CD4-positive, alpha-beta T cell treated with Interleukin-6 at 100 ng/mL for 8 hours (primary cell): ENCODE results near the gene CBX6.
"Not testable (repeated sequence)": the region's sequence is repeated elsewhere in the genome, so short reads cannot be mapped to it uniquely, and the experiment has no call there.

Source experiments
- DNase-seq: peaks from one replicate; pipeline ENCODE4 v3.0.0-alpha.2; 2020; ENCODE audit warnings: mixed read lengths, low spot score

CBX6 gene

DNA sequence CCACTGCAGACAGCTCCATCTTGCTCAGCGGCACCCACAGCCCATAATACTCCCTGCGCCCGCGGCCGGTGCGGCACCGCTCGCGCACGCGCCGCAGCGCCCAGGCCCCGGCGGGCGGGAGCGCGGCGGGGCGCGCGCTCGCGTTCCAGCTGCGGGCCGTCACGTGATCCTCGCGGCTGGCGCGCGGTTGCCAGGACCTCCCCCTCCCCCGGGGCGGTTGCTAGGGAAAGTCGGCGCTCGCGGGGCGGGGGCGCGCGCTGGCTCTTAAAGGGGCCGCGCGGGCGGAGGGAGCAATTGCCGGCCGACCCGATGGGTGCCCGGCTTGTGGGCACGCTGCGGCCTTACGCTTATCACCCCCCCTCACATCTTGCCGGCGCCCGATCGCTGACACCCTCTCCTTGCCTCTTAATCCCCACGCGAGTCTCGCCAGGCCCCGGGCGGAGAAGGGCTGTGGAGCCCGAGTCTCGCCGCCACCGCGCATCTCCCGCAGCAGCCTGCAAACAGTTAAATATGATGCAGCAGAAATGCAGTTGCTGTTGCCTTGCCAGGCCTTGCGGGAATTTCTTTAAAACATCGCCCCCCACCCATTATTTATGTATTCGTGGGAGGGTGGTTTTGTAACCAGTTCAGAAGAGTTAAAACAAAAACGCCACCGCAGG is at the start of gene CBX6:
Gene CBX6, minus strand, starts transcription at position 45 of the 659 bp plus-strand sequence. Its CDS starts 26 bp downstream, at position 19.
- peak; percentile 92 for DNase-seq

DNA sequence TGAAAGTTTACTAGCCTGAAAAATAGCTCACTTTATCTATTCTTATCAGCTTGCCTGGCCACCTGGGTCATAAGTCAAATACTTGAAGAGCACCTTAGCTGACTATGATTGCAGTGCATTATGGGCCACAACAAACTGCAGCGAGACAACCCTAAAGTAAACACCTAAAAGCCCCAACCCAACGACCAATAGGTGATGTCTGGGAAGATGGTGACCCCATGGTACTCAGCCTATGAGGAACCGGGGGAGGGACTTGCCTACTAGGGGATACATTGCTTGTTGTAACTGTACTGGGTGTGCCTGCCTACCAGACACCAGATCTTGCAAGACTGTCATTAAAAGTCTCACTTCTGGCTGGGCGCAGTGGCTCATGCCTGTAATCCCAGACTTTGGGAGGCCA is 49.8 kb upstream of the CBX6 start:
- no peak for DNase-seq

DNA sequence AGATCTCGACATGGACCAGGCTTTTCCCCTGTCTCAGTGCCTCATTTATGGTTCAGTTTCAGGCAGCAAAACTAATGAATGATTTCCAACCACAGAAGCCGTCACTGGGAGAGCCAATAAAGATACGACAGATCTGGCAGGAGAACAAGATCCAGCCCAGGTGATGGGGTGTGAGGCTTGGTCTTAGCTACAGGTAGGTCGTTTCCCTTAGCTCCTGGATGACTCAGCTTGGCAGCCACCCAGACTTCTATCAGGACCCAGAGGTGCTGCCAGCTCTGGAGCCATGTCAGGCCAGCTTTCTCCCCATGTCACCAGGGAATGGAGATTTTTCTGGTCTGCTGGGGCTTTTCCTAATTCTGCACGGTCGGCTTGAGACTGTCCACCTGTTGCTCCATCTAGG is 49.1 kb upstream of the CBX6 start:
- DNase-seq = no peak

DNA sequence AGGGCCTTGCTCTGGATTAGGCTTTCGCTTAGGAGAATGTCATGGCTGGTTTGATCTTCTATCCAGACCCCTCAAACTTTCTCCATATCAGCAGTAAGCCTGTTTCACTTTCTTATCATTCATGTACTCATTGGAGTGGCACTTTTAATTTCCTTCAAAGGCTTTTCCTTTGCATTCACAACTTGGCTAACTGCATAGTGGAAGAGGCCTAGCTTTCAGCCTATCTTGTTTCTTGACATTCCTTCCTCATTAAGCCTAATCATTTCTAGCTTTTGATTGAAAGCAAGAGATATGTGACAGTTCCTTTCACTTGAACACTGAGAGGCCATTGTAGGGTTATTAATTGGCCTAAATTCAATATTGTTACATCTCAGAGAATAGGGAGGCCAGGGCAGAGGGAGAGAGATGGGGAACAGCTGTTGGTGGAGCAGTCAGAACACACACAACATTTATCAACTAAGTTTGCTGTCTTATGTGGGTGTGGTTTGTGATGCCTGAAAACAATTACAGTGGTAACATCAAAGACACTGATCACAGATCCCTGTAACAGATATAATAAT is 47.7 kb upstream of the CBX6 start:
- no peak for DNase-seq

DNA sequence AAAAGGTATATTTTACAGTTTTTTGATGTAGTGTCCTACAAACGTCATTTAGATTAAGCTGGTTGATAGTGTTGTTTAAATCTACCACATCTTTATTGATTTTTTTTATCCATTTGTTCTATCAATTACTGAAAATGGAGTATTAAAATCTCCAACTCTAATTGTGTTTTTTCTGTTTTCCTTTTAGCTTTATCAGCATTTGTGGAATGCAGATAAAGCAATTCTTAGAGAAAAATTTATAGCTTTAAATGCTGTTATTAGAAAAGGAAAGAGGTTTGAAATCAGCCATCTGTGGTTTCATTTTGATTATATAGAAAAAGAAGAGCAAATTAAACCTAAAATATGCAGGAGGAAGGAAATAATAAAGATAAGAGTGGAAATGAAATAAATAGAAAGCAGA is 39.4 kb upstream of the CBX6 start:
- no peak for DNase-seq

DNA sequence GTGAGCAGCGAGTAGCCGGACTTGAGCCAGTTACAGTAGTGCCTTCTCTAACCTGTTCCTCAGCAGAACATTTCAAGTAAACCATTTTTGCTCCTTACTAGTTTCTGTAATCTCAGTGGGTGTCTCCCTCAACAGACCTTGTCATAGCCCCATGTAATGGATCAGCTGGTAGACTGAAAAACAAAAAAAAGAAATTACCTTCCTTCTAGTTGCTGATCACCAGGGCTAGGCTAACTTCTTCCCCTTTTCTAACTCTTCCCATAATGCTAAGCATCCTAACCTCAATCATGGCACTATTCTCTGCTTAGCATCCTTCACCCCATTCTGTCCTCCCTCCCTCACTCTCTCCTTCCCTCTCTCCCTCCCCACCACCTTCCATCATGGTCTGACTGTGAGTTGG is 35.8 kb upstream of the CBX6 start:
- DNase-seq = no peak

DNA sequence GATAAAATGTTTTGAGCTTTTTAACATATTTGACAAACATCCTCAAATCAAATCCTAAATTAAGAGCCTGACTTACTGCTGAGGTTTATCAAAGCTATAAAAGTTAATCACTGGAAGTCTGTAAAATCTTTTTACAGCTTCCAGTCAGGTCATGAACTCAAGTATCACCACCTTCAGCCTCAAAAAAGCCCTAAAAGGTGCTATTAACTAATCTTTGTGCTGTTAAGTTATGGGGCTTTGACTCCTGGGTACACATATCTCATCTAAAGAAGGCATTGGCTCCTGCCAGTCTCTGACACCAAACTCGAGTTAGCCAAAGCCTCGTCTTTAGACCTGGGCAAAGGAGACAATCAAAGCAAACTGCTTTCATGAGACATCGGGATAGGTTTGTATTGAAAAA is 34.0 kb upstream of the CBX6 start:
- DNase-seq = no peak

DNA sequence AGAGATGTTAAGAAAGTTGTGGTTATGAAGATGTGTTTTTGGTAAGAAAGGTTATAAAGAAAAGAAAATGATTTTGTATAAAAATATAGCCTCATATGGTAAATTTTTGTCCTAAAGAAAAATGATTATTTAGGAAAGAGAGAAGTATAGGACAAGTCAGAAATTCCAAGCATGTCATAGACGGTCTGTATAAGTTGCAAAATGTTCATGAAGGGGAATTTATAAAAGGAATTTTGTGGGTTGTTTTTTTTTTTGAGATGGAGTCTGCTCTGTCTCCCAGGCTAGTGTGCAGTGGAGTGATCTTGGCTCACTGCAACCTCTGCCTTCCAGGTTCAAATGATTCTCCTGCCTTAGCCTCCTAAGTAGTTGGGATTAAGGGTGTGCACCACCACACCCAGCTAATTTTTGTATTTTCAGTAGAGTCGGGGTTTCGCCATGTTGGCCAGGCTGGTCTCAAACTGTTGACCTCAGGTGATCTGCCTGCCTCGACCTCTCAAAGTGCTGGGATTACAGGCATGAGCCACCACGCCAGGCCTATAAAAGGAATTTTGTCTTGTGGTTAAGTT is 32.1 kb upstream of the CBX6 start:
- DNase-seq = not testable (repeated sequence)

DNA sequence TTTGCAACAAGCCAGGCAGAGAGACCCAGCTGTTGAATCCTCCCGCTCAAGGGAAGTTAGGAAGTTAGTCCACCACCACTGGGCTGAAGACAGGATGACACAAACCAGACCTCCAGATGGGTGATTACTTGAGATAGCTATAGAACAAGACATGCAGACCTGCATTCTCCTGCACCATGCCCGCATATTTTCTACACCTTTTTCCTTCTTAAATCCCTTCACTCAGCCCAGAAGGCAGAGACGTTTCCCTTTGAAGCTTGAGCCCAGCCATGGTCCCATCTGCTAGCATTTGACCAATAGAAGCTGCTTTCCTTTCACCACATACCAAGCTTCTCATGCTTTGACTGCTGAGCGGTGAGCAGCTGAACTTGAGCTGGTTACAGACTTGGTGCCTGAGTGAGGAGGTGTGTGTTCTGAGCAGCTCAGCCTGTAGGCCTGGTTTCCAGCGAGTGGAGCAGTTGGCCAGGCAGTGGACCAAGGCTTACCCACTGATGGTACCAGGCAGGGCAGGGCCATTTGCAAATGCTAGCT is 29.2 kb upstream of the CBX6 start:
- no peak for DNase-seq

DNA sequence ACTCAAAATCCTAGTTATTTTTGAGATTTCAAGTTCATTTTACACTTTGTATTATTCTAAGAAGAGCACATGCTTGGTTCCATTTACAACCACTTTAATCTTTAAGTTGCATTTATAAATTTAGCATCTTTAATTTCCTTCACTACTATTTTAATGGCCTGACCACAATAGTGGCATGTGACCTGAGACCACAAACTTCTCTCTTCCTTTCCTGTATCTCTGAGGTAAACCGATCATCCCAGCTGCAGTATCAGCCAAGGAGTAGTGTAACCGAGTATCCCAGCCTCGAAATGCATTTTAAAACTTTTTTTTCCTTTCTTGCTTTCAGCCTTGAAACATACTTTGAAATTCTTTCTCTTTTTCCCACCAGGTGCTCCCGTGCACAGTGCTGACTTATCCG is 28.7 kb upstream of the CBX6 start:
- no peak for DNase-seq

DNA sequence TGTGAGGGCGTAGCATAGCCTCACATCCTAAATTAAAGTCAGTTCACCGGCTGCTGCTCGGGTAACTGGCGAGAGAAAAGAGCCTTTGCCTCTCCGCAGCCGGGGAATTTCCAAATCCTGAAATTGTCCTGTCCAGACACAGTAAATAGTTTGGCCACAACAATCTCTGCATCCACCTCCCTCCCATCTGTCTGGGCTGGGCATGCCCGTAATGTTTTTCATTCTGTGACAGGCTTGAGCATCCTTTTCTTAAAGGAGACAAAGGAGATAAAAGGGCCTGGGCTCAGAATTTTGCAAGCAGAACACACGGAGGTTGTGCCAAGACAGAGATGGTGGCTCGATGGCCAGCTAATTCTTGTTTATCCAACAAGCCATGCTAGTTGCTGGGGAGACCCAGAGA is 19.2 kb upstream of the CBX6 start:
- DNase-seq = no peak

DNA sequence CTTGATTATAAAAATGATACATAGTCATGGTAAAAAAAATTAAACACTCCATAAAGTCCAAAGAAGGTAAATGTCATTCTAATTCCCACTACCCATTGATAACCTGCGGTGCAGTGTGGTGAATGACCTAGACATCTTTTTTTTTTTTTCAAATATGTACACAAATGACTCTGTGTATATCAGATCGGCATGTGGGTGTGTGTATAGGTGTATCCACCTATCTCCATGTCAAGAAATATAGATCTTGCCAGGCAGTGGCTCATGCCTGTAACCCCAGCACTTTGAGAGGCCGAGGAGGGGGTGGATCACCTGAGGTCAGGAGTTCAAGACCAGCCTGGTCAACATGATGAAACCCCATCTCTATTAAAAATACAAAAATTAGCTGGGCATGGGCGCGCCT is 18.4 kb upstream of the CBX6 start:
- DNase-seq = no peak

DNA sequence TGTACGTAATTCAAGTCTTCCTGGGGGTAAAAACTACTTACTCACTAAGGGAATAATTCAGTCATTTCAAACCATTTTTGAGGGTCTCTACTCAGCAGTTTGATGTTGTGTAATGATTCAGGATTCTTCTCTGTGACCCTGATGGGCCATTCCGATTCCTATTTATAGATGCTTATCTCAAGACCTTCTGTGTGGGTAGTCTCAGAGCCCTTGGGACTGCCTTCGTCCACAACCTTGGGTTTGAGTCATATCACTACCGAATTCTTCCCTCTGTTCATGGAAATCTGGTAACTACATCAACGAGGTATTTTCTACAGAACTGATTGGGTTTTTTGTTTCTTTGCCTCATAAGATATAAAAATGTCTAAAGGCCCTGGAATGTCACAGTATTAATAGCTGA is 14.3 kb upstream of the CBX6 start:
- no peak for DNase-seq

DNA sequence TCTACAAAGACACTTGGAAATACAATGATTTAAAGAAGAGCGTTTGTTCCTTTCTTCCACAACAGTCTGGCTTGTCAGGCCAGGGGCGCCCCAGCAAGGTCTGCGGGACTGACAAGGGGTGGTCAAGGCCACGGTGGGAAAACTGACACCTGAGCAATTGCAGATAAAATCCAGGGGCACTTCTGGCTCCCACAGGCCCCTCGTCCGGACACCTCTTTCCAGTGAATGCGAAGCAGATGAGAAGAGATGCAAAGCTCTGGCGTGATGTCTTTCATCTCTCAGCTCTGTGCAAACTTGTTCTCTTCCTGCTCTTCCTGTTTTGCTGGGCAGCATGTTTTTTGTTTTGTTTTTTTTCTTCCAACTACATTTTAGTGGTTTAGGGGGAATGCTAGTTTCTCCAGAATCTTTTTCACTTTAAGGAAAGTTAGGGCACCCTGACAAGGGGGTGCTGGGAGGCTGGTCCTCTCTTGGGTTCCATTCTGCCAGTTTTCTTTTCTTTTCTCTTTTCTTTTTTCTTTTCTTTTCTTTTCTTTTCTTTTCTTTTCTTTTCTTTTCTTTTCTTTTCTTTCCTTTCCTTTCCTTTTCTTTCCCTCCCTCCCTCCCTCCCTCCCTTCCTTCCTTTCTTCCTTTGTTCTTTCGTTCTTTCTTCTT is 11.1 kb upstream of the CBX6 start:
- no peak for DNase-seq

DNA sequence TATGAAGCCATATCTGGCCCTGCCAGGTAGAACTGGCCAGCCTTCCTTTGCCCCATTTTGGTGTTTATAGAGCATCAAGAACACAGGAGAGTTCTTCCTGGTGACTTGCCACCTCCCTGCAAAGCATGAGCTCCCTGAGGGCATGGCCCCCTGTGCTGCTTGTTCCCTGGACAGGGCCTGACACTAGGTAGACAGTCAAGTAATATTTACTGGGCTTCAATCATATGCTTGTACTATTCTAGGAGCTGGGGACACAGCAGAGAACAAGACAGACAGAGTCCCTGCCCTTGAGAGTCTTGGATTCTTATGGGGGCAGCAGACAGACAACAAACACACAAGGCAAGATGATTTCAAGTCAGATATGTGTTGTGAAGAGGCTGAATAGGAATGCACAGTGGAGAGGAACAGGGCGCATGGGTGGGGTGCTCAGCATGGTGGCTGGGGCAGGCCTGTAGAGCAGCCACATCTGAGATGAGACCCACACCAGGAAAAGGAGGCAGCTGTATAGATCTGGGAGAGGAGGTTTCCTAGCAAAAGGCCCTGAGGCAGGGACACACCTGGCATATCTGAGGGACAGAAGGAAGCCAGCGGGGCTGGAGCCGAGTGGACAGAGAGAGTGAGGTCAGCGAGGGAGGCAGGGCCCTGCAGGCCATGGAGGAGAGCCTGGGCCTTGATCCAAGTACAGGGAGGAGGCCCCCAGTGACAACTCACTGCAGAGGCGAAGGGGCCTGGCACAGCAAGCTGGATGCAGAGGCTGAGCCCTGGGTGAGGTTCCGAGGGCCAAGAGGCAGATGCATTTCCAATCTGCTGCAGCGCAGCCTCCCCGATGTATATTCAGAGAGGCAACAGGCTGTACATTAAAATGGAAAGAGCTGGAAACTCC is 10.2 kb upstream of the CBX6 start:
- no peak for DNase-seq

DNA sequence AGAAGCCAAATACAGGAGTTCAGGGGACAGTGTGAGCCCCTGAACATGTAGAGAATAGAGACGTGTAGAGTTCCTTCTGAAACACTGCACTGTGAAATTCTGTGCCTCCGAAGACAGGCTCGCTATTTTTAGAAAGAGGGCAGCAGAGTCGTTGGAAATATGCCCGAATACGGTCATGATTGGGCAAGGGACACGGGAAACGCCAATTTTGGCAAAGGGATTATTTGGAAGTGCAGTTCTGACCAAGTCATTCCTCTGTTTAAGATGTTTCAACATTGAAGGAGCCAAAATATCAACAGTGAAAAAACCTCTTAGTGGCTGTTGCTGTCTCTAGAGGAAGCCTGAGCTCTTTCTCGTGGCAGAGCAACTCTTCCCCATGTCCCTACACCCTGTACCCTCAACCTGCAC is 9.5 kb upstream of the CBX6 start:
- no peak for DNase-seq

DNA sequence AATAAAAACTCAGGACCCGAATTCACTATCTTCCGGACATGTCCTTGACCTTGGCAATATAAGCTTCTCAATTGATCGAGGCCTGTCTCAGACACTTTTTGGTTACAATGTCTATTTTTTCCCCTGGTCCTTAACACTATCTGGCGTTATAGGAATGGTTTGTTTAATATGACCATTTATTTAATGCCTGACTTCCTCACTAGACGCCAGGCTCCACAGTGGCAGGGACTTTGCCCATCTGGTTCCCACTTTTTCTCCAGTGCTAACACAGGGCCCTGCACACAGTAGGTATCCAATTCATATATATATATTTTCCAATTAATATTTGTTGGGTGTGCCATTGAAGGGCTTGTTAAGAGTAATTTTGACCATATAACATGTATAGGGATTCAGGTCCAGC is 7.9 kb upstream of the CBX6 start:
- no peak for DNase-seq

DNA sequence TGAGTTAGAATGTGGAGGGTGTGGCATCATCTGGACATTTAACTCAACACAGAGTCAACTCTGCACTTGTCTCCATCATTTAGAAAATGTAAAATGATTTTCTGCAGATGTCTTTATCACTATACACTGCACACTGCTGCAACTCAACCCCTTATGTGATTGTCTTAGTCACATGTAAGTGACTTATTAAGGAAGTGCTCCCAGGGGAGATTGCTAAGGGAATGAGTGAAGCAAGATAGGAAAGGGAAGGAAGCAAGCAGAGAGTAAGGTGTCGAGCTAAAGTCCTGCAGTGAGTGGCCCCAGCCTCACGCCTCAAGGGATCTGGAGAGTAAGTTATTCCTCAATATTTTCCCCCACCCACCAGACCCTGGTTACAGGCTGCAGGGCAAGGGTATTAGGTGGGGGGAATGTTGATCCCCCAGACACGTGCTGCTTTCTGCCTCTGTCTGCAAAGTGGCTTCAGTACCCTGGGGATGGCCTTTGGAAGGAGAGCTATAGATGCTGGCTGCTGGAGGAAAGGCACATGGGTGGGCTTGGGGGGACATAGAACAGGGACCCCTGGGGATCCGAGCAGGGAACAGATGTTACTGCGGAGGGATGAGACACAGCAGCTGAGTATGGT is 7.2 kb upstream of the CBX6 start:
- no peak for DNase-seq

DNA sequence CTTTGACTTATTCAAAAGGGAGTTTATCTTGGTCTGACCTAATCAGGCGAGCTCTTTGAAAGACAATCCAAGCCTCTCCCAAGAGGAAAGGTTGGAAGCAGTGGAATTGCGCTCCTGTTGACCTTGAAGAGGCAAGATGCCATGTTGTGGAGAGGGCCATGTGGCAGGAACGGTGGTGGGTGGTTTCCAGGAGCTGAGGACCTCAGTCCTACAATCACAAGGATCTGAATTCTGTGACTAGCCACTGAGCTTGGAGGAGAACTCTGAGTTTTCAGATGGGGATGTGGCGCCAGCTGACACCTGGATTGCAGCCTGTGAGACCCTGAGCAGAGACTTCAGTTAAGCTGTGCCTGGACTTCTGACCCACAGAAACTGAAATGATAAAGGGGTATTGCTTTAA is 6.0 kb upstream of the CBX6 start:
- DNase-seq = no peak

DNA sequence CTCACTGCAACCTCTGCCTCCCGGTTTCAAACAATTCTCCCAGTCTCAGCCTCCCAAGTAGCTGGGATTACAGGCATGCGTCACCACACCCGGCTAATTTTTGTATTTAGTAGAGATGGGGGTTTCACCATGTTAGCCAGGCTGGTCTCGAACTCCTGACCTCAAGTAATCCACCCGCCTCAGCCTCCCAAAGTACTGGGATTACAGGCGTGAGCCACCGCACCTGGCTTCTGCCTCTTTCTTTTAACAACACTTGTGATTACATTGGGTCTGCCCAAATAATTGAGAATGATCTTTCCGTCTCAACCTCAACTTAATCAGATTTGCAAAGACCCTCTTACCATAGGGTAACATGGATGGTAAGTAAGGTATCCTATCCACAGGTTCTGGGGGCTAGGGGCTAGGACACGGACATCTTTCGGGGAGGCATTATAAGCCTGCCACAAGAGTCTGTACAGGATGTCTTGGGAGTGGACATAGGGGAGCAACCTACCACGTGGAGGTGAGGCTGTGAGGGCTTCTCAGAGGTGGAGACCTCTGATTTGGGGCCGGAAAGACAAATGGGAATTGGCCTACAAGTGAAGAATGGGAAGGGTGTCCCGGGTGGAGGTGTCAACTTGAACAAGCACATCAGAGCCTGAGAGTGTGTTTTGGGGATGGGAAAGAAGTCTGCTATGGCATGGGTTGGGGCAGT is 2.7 kb upstream of the CBX6 start:
- no peak for DNase-seq
